Lower lobe of right lung (tissue), 2 donors: ENCODE results near the gene MTCL1. TPM values are rescaled to one million over a fixed set of nuclear protein-coding genes. Genes with fewer than 3 reads are reported as not detected.

Source experiments
- ATAC-seq, 2 donors: fragments of 200-7000 bp; cut with Tn5 transposase; one replicate each; pipeline ENCODE4 v1.9.1; 2020 to 2022; ENCODE audit warnings: mild to moderate bottlenecking in 2 of 2, moderate library complexity in 2 of 2
- DNase-seq: peaks from one replicate; pipeline ENCODE4 v3.0.0-alpha.2; 2020
- H3K27ac ChIP-seq: fragments of 200-600 bp; one replicate; pipeline ENCODE4 v1.8.0; 2022
- H3K27me3 ChIP-seq: fragments of 200-600 bp; one replicate; pipeline ENCODE4 v1.8.0; 2022; ENCODE audit warnings: low read depth
- H3K36me3 ChIP-seq: fragments of 200-600 bp; one replicate; pipeline ENCODE4 v1.8.0; 2022; ENCODE audit warnings: mild to moderate bottlenecking
- H3K4me1 ChIP-seq: fragments of 200-600 bp; one replicate; pipeline ENCODE4 v1.8.0; 2022
- H3K4me3 ChIP-seq: fragments of 200-600 bp; one replicate; pipeline ENCODE4 v1.8.0; 2022; ENCODE audit warnings: mild to moderate bottlenecking
- H3K9me3 ChIP-seq: fragments of 200-600 bp; one replicate; pipeline ENCODE4 v1.8.0; 2022
- CTCF ChIP-seq: fragments of 200-600 bp; IDR thresholded peaks from one replicate; pipeline ENCODE4 v1.8.0; 2022; ENCODE audit warnings: antibody characterized with exemption, mild to moderate bottlenecking
- intact Hi-C: fragments of 100-400 bp; cut with DNase I; formaldehyde crosslinking; loops from one replicate; pipeline ENCODE4 v1.11.0; 2022
- total RNA-seq: library from RNA; stranded (reverse); fragmentation: NEBNext Ultra II Directional; extraction: Animal tissue kit (Norgen Biotek cat#: 25700); gene quantifications from one replicate; pipeline ENCODE4 v1.2.1, GENCODE V29; 2021
- donor health status: DM: no; HTN: yes; CAD: no; lungs with severe emphysema.

MTCL1 gene
- total RNA-seq, 1 donor from 2014 or later = 7.9 TPM

GRCh38 chr18:8779251-8779650 is 73.9 kb downstream of the MTCL1 start:
- H3K27me3 ChIP-seq = no peaks in the 10 kb centered on the region
- H3K27ac ChIP-seq = no peak overlapping the region
- no peaks in the 10 kb centered on the region for H3K9me3 ChIP-seq
- ATAC-seq (no peak), DNase-seq (no peak)
- intact Hi-C loops = no loop called here
- no peaks in the 10 kb centered on the region for H3K4me1 ChIP-seq
- no peaks in the 10 kb centered on the region for H3K36me3 ChIP-seq
- no peak for TF ChIP-seq CTCF
- no peak overlapping the region for H3K4me3 ChIP-seq

- DNase-seq (no peak), ATAC-seq (no peak)
- Histone ChIP-seq H3K4me1 (no peaks in the 10 kb centered on the region), H3K27ac (no peak overlapping the region), H3K36me3 (no peaks in the 10 kb centered on the region), H3K9me3 (no peaks in the 10 kb centered on the region), H3K27me3 (no peaks in the 10 kb centered on the region), H3K4me3 (no peak overlapping the region)
- intact Hi-C loops = no loop called here
- no peak for TF ChIP-seq CTCF
Observed at GRCh38 chr18:8780227-8780626, 74.9 kb downstream of the MTCL1 start.

GRCh38 chr18:8781671-8782070 is 76.3 kb downstream of the MTCL1 start:
- Histone ChIP-seq H3K36me3 (no peaks in the 10 kb centered on the region), H3K9me3 (no peaks in the 10 kb centered on the region), H3K4me1 (no peaks in the 10 kb centered on the region), H3K27me3 (no peaks in the 10 kb centered on the region), H3K4me3 (no peak overlapping the region), H3K27ac (no peak overlapping the region)
- TF ChIP-seq CTCF = no peak
- no peak for ATAC-seq
- no peak for DNase-seq
- intact Hi-C loops = no loop called here

- Histone ChIP-seq H3K9me3 (no peaks in the 10 kb centered on the region), H3K4me3 (no peak overlapping the region), H3K27ac (no peak overlapping the region), H3K36me3 (no peaks in the 10 kb centered on the region), H3K4me1 (no peaks in the 10 kb centered on the region), H3K27me3 (no peaks in the 10 kb centered on the region)
- DNase-seq (no peak), ATAC-seq (no peak)
- intact Hi-C loops = no loop called here
- no peak for TF ChIP-seq CTCF
Observed at GRCh38 chr18:8783335-8783993, 78.1 kb downstream of the MTCL1 start.

- ATAC-seq = no peak
- intact Hi-C loops = no loop called here
- H3K4me3 ChIP-seq = no peak overlapping the region
- H3K27ac ChIP-seq = no peak overlapping the region
- DNase-seq = no peak
- no peaks in the 10 kb centered on the region for H3K36me3 ChIP-seq
- H3K27me3 ChIP-seq = no peaks in the 10 kb centered on the region
- no peaks in the 10 kb centered on the region for H3K9me3 ChIP-seq
- no peak for TF ChIP-seq CTCF
- no peaks in the 10 kb centered on the region for H3K4me1 ChIP-seq
Observed at GRCh38 chr18:8783994-8784530, 78.7 kb downstream of the MTCL1 start.
